ENCODE results near the gene NGB.

DNA sequence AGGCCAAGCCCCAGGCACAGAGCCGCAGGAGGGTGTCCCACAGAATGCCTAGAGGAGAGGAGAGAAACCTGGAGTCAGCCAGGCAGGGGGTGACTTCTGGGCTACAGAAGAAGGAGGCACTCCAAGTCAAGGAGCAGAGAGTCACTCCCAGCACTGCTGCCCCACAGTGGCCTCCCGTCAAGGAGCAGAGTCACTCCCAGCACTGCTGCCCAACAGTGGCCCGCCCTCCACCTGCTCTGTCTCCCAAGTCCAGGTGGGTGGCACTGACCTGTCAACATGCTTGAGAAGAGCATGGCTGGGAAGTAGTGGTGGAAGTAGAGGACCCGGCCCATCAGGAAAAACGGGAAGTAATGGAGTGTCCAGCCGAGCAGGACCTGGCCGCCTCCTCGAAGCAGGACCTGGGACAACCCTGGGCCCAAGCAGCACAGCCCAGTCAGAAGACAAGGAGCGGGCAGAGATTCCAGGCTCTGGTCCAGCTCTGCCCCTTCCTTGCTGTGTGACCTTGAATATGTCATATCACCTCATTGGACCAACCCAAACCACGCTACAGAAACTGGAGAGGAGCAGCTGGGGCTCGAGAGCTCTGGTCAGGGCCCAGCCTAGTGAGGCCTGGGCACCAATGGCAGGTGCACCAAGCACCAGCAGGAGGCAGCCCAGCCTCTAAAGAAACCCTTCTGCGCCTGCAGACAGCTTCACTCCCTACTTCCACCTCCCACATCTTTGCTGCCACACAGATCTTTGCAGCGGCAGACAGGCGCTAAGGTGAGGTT is 7.6 kb upstream of the NGB start:
- TF ChIP-seq, protein P1, sequence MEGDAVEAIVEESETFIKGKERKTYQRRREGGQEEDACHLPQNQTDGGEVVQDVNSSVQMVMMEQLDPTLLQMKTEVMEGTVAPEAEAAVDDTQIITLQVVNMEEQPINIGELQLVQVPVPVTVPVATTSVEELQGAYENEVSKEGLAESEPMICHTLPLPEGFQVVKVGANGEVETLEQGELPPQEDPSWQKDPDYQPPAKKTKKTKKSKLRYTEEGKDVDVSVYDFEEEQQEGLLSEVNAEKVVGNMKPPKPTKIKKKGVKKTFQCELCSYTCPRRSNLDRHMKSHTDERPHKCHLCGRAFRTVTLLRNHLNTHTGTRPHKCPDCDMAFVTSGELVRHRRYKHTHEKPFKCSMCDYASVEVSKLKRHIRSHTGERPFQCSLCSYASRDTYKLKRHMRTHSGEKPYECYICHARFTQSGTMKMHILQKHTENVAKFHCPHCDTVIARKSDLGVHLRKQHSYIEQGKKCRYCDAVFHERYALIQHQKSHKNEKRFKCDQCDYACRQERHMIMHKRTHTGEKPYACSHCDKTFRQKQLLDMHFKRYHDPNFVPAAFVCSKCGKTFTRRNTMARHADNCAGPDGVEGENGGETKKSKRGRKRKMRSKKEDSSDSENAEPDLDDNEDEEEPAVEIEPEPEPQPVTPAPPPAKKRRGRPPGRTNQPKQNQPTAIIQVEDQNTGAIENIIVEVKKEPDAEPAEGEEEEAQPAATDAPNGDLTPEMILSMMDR (conservative IDR thresholded peaks at IDR 0.05) = no peak
- TF ChIP-seq ZFX (IDR thresholded peaks at IDR 0.05) = no peak
